Mucosa of descending colon (tissue), 3 donors: Measurements from ENCODE around the gene ARL14. TPM values are rescaled to one million over a fixed set of nuclear protein-coding genes. Genes with fewer than 3 reads are reported as not detected.

Source experiments
- ATAC-seq: fragments of 200-7000 bp; cut with Tn5 transposase; one replicate; pipeline ENCODE4 v1.9.1; 2020; ENCODE audit warnings: mild to moderate bottlenecking, moderate library complexity
- DNase-seq, 3 donors: peaks; one replicate each; pipeline ENCODE4 v3.0.0-alpha.2; 2020
- H3K36me3 ChIP-seq: fragments of 200-600 bp; one replicate; pipeline ENCODE4 v1.8.0; 2021; ENCODE audit warnings: low read depth, mild to moderate bottlenecking
- H3K4me1 ChIP-seq: fragments of 200-600 bp; one replicate; pipeline ENCODE4 v1.8.0; 2021; ENCODE audit warnings: low read depth, mild to moderate bottlenecking
- H3K4me3 ChIP-seq: fragments of 200-600 bp; one replicate; pipeline ENCODE4 v1.8.0; 2021; ENCODE audit warnings: mild to moderate bottlenecking
- H3K9me3 ChIP-seq: fragments of 200-600 bp; one replicate; pipeline ENCODE4 v1.8.0; 2021; ENCODE audit warnings: mild to moderate bottlenecking
- intact Hi-C, 2 donors: fragments of 100-400 bp; cut with DNase I in 1 of 2; cut with micrococcal nuclease in 1 of 2; formaldehyde crosslinking; loops; one replicate each; pipeline versions ENCODE4 v1.11.0 to v1.11.1; 2022; cut with DNase I, micrococcal nuclease
- total RNA-seq, 3 donors: library from RNA; stranded (reverse); fragmentation: NEBNext Ultra II Directional in 2 of 3; extraction: Animal tissue kit (Norgen Biotek cat#: 25700) in 2 of 3; gene quantifications; one replicate each; pipeline versions ENCODE4 v1.2.1 to v1.2.4, GENCODE V29; 2021 to 2023
- TF ChIP-seq, protein P1 (sequence below): fragments of 200-600 bp; IDR thresholded peaks from one replicate; pipeline ENCODE4 v1.8.0; 2022; ENCODE audit warnings: antibody characterized with exemption, mild to moderate bottlenecking
- donor health status: DM: no; HTN: no; CAD: no; lungs with moderate emphysema.
- donor health status: DM: no; HTN: no; CAD: no.
- donor health status: DM: no; HTN: yes; CAD: no.

The ARL14 gene
- total RNA-seq, 3 donors from 2014 or later = 11.6 to 40.4 (median 22.2) TPM

DNA sequence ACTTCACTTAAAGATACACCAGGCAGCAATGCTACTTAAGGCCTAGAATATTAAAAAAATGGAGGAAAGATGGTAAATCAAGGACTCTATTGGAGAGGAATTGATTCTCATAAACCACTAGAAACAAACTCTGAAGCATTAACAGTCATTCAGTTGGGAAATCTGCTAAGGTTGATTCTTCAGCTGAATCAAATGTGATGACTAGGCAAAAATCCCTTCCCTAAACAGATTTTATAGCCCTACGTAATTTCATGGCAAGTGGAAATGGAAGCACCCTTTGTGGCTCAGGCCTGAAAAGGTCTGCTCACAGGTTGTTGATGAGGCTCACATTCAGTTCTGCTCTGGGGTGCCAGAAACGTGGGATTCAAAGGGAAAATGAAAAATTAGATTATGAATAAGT lies 38.8 kb upstream of the ARL14 start:
- Histone ChIP-seq H3K9me3 (no peaks in the 10 kb centered on the region), H3K36me3 (no peaks in the 10 kb centered on the region), H3K4me1 (no peaks in the 10 kb centered on the region), H3K4me3 (no peak overlapping the region)
- DNase-seq (no peak), ATAC-seq (no peak)
- intact Hi-C loops = no loop called here
- TF ChIP-seq, protein P1, sequence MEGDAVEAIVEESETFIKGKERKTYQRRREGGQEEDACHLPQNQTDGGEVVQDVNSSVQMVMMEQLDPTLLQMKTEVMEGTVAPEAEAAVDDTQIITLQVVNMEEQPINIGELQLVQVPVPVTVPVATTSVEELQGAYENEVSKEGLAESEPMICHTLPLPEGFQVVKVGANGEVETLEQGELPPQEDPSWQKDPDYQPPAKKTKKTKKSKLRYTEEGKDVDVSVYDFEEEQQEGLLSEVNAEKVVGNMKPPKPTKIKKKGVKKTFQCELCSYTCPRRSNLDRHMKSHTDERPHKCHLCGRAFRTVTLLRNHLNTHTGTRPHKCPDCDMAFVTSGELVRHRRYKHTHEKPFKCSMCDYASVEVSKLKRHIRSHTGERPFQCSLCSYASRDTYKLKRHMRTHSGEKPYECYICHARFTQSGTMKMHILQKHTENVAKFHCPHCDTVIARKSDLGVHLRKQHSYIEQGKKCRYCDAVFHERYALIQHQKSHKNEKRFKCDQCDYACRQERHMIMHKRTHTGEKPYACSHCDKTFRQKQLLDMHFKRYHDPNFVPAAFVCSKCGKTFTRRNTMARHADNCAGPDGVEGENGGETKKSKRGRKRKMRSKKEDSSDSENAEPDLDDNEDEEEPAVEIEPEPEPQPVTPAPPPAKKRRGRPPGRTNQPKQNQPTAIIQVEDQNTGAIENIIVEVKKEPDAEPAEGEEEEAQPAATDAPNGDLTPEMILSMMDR = no peak

DNA sequence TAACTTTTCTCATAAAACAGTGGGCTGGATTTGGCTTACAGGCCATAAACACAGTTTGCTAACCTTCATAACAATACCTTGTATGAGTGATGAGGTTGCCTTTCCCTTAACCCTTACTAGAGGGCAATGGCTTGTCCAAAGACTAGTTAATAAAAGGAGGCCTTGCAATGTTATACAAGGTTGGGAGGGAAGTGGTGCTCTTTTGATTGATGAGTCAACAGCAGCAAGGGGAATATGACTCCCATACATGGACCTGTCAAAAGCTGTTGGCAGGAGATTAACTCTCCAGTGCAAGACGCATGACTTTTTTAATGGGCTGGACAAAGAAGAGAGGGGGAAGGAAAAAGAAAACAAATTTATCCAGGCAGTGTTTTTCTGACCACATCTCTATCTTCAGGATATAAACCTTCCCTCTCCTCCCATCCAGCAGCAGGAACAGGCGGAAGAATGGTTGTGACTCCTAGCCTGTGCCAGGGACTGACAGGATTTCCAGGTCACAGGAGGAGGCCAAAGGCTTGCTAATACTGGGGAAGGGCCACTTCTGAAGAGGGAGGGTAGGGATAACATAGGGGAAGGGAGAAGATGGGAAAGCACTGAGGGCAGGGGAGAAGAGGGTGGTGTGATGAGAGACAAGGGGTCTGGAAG lies 35.2 kb upstream of the ARL14 start:
- H3K4me1 ChIP-seq = no peaks in the 10 kb centered on the region
- H3K4me3 ChIP-seq = no peak overlapping the region
- no peaks in the 10 kb centered on the region for H3K9me3 ChIP-seq
- intact Hi-C loops = no loop called here
- TF ChIP-seq, protein P1 = no peak
- ATAC-seq (no peak), DNase-seq (no peak)
- no peaks in the 10 kb centered on the region for H3K36me3 ChIP-seq

- intact Hi-C loops = no loop called here
- DNase-seq = no peak
- H3K4me3 ChIP-seq = no peak overlapping the region
Measured at GRCh38 chr3:160643994-160644393, 33.0 kb upstream of the ARL14 start.

DNA sequence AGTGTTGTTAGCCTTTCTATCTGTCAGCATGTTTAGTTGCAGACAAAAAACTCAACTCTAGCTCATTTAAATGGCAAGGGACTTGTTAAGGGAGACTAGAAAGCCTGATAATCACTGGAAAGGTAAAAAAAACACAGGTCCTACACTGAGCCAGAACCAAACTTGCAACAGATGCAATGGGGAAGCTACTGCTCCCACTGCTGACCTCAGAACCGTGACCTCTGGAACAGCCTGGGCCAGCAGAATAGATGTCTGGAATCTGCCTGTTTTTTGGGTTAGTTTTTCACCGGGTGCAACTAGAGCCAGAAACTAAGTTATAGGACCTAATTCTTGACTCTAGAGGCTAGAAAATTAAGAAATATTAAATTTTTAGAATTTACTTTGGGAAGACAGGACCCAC lies 32.5 kb upstream of the ARL14 start:
- Histone ChIP-seq H3K9me3 (no peaks in the 10 kb centered on the region), H3K4me1 (no peaks in the 10 kb centered on the region), H3K4me3 (no peak overlapping the region), H3K36me3 (no peaks in the 10 kb centered on the region)
- ATAC-seq = no peak
- intact Hi-C loops = no loop called here
- TF ChIP-seq, protein P1 = no peak
- no peak for DNase-seq

More at GRCh38 chr3:160643994-160644393, 33.0 kb upstream of the ARL14 start:
- H3K4me1 ChIP-seq = no peaks in the 10 kb centered on the region
- no peaks in the 10 kb centered on the region for H3K36me3 ChIP-seq
- TF ChIP-seq, protein P1 = no peak
- H3K9me3 ChIP-seq = no peaks in the 10 kb centered on the region
- no peak for ATAC-seq

DNA sequence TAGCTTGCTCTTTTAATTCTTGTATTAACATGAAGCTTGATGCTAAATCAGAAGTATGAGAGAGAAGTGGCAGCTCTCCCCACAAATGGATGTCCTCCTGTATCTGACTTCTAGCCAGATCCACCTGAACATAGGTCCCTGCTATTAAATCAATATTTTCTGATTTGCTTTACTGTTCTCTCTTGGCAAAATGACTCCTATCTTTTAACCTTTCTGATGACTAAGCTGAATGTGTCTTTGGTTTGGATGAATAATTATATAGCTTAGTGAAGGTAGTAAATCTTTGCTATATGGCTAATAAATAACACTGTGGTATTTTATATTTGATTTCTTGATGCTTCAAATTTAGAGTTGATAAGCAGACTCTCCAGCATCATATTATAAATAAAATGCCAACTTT lies 28.3 kb upstream of the ARL14 start:
- TF ChIP-seq, protein P1 = no peak
- Histone ChIP-seq H3K4me1 (no peaks in the 10 kb centered on the region), H3K4me3 (no peak overlapping the region), H3K36me3 (no peaks in the 10 kb centered on the region), H3K9me3 (no peaks in the 10 kb centered on the region)
- no peak for DNase-seq
- intact Hi-C loops = no loop called here
- ATAC-seq = no peak

DNA sequence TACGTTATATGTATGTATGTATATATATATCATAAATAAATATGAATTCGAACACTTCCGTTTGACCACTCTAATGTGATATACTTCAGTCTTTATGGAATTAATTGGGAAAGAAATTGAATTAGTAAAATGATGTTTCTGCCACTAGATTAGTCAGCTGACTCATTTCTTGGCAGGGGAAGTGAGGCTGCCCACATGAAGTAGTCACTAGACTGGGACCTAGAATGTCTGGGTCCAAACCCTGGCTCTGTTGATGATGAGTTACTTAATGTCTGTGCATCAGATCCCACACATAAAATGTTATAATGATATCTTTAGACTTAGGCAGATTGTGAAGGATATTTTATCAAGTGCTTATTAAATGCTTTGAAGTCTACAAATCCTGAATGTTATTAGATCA lies 27.4 kb upstream of the ARL14 start:
- TF ChIP-seq, protein P1 = no peak
- H3K9me3 ChIP-seq = no peaks in the 10 kb centered on the region
- H3K4me1 ChIP-seq = no peaks in the 10 kb centered on the region
- no peak for ATAC-seq
- intact Hi-C loops = no loop called here
- DNase-seq = no peak
- no peak overlapping the region for H3K4me3 ChIP-seq
- no peaks in the 10 kb centered on the region for H3K36me3 ChIP-seq
